ENCODE measurements around the gene SLC39A1. TPM values are rescaled to one million over a fixed set of nuclear protein-coding genes. Genes with fewer than 3 reads are reported as not detected.

Gene SLC39A1
- total RNA-seq, 1 donor from 2014 or later: 28.1 TPM

DNA sequence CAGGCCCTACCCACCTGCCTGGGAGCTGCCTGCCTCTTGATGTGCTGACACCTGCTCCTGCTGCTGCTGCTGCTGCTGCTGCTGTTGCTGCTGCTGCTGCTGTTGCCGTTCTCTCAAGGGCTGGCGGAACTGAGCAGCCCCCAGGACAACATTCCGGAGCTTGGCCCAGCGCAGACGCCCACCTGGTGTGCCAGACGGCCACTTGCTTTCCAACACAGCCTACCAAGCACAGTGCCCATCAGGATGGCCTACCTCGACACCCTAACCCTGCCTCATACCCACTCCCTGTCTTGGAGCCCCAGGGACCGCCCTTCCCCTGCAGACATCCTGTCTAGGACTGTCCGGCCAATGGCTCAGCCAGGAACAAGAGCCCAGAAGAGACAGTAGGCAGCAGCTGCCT lies 28.6 kb downstream of the SLC39A1 start:
- Mint-ChIP-seq H3K27ac (ENCODE audit: unreplicated experiment) (no peak overlapping the region), H3K27me3 (ENCODE audit: unreplicated experiment) (peaks cover 5% of the 10 kb centered on the region), H3K9me3 (ENCODE audit: unreplicated experiment) (peaks cover 2% of the 10 kb centered on the region), H3K36me3 (ENCODE audit: unreplicated experiment) (no peaks in the 10 kb centered on the region), H3K4me1 (ENCODE audit: low read depth, unreplicated experiment) (no peaks in the 10 kb centered on the region), H3K4me3 (ENCODE audit: unreplicated experiment) (no peak overlapping the region)
- TF ChIP-seq, protein P1, sequence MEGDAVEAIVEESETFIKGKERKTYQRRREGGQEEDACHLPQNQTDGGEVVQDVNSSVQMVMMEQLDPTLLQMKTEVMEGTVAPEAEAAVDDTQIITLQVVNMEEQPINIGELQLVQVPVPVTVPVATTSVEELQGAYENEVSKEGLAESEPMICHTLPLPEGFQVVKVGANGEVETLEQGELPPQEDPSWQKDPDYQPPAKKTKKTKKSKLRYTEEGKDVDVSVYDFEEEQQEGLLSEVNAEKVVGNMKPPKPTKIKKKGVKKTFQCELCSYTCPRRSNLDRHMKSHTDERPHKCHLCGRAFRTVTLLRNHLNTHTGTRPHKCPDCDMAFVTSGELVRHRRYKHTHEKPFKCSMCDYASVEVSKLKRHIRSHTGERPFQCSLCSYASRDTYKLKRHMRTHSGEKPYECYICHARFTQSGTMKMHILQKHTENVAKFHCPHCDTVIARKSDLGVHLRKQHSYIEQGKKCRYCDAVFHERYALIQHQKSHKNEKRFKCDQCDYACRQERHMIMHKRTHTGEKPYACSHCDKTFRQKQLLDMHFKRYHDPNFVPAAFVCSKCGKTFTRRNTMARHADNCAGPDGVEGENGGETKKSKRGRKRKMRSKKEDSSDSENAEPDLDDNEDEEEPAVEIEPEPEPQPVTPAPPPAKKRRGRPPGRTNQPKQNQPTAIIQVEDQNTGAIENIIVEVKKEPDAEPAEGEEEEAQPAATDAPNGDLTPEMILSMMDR (IDR thresholded peaks at IDR 0.05; ENCODE audit: partially characterized antibody, unreplicated experiment): no peak
- DNase-seq: no peak

DNA sequence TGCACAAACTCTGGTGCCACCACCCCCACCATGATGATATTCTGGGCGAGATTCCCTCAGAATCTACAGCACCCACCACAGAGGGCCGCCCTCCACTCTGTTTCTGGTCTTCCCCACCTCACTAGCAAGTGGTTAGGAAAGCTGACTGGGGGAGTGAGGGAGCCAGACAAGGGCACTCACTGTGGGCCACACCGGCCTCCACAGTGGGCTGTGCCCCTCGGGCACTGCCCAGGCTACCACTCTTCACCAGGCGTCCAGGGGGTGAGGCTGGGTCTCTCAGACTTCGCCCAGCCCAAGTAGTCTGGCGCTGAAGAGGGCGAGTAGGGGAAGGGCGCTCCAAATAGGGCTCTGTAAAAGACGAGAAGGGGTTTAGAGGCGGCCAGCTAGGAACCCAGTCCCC lies 29.4 kb downstream of the SLC39A1 start:
- Mint-ChIP-seq H3K4me3 (ENCODE audit: unreplicated experiment) (no peak overlapping the region), H3K36me3 (ENCODE audit: unreplicated experiment) (no peaks in the 10 kb centered on the region), H3K9me3 (ENCODE audit: unreplicated experiment) (peaks cover 4% of the 10 kb centered on the region), H3K4me1 (ENCODE audit: low read depth, unreplicated experiment) (no peaks in the 10 kb centered on the region), H3K27ac (ENCODE audit: unreplicated experiment) (no peak overlapping the region), H3K27me3 (ENCODE audit: unreplicated experiment) (peaks cover 5% of the 10 kb centered on the region)
- TF ChIP-seq, protein P1 (IDR thresholded peaks at IDR 0.05; ENCODE audit: partially characterized antibody, unreplicated experiment): no peak
- no peak for DNase-seq

DNA sequence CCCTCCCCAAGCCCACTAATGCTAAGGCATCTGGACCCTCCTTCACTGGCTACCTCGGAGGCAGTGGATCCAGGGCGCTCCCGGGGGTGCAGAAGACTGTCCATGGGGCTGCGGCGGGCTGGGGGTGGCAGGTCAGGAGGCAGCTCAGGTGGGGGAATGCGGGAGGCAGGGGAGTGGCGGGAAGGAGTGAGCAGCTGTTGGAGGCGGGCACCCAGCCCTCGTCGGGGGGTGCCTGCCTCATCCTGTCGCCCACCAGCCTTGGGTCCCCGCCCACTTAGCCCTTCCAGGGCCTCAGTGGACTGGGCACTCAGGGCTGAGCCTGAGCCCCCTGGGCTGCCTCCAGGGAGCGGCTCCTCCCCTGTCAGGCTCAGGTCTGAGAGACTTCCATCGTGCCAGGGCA lies 29.9 kb downstream of the SLC39A1 start:
- peaks cover 5% of the 10 kb centered on the region for H3K27me3 Mint-ChIP-seq (ENCODE audit: unreplicated experiment)
- peaks cover 4% of the 10 kb centered on the region for H3K9me3 Mint-ChIP-seq (ENCODE audit: unreplicated experiment)
- peaks cover 3% of the 10 kb centered on the region for H3K4me1 Mint-ChIP-seq (ENCODE audit: low read depth, unreplicated experiment)
- H3K36me3 Mint-ChIP-seq (ENCODE audit: unreplicated experiment): no peaks in the 10 kb centered on the region
- H3K4me3 Mint-ChIP-seq (ENCODE audit: unreplicated experiment): no peak overlapping the region
- no peak overlapping the region for H3K27ac Mint-ChIP-seq (ENCODE audit: unreplicated experiment)
- TF ChIP-seq, protein P1 (IDR thresholded peaks at IDR 0.05; ENCODE audit: partially characterized antibody, unreplicated experiment): no peak
- DNase-seq: no peak

DNA sequence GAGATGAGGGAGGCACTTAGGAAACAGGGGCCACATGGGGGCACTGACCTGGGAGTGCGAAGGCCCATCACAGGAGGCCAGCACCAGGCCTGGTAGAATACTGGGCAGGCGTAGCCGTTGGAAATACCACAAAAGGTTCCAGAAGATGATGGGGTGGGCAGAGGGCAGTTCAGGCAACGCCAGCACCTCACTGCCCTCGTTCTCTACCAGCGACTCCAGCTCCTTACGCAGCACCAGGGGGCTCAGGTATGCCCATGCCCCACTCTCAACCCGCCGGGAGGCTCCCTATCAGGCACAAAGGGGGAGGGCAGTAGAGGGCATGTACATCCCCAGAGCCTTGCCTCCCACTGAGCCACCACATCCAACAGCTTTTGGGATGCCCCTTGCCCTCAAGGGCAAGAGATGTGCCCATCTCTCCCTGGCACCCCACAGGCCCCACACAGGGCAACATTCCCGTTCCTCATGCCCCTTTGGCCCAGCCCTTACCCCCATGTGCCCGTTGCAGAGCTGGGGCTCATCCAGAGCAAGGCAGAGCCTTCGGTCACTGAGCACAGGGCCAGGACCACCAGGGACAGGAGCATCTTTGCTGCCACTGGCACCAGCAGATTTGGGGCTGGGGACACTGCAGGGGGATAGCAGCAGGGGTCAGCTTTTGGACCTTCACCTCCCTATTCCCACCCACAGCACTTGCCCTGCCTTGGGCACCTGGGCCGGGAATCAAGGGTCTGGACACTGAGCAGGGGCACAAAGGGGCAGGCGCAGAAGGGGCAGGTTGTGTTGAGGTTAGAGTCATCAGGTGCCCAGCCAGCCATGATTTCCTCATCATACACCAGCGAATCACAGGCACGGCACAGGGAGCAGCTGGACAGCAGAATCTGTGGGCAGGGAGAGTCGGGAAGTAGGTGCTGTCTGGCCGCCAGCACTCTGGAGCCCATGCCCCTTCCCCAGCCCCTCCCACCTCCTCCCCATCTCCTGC lies 30.9 kb downstream of the SLC39A1 start:
- Mint-ChIP-seq H3K4me1 (ENCODE audit: low read depth, unreplicated experiment) (peaks cover 3% of the 10 kb centered on the region), H3K4me3 (ENCODE audit: unreplicated experiment) (no peak overlapping the region), H3K9me3 (ENCODE audit: unreplicated experiment) (peaks cover 4% of the 10 kb centered on the region), H3K27me3 (ENCODE audit: unreplicated experiment) (peaks cover 5% of the 10 kb centered on the region), H3K36me3 (ENCODE audit: unreplicated experiment) (no peaks in the 10 kb centered on the region), H3K27ac (ENCODE audit: unreplicated experiment) (no peak overlapping the region)
- TF ChIP-seq, protein P1 (IDR thresholded peaks at IDR 0.05; ENCODE audit: partially characterized antibody, unreplicated experiment): no peak
- DNase-seq: no peak
